IPS DF 4.7 (cell line): ENCODE measurements around the gene FOXP1.

Source experiments
- DNase-seq: peaks from one replicate; pipeline ENCODE4 v3.0.0-alpha.2; 2013; ENCODE audit warnings: low spot score; ENCODE audit errors: extremely low read depth

The FOXP1 gene

GRCh38 chr3:71583566-71584393, at the start of gene FOXP1:
FOXP1 (minus strand) TSS chr3:71583728; CDS start chr3:71198381, 385,347 bp downstream.
- no peak for DNase-seq

DNA sequence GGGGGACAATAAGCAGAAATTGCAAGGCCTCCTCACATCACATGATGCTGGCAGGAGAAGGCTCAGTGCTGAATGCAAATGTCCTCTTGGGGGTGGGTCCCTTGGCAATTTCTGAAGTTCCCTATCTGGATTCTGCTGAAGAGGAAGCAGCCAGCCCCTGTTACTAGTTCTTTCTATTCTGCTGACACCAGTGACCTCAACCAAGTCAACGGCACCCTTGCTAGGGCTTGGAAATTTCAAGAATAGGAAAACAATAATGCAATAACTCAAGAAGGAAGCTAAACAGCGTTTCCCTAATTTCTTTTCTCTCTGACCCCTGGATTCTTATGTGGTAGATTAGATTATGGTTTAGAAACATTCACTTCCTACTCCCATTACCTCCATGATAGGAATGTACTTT, 46.2 kb upstream of the FOXP1 start:
- no peak for DNase-seq

DNA sequence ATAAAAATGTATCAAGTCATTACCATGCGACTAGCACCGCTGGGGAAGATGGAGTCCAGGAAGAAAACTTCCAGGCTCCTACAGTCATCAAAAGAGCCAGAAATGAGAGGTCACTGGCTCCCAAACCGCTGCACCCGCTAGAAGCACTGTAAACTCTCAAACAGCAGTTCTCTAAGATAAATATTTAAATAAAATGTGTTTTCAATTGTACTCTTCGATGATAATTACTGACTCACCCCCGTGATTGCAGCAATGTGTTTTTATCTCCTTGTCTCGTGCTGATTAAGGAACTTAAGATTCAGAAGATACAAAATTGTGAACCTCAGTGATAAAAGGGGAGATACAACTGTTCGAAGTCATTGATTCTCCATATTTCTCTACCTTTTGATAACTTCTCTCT, 45.8 kb upstream of the FOXP1 start:
- no peak for DNase-seq

DNA sequence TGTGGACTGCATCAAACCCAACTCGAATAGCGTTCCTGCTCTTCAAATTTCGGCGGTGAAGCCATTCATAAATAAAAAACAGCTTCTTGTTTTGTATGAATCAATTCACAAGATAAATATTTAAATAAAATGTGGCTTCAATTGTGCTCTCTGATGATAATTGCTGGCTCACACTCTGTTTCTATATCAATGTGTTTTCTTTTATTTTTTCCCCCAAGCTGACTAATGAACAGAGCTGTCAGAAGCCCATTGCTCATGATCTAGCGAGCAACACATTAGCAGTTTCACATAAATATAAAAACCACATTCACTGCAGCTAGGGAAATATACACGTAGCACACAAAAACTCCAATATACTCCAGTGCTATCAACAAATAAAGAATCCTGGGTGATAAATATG, 45.0 kb upstream of the FOXP1 start:
- no peak for DNase-seq

DNA sequence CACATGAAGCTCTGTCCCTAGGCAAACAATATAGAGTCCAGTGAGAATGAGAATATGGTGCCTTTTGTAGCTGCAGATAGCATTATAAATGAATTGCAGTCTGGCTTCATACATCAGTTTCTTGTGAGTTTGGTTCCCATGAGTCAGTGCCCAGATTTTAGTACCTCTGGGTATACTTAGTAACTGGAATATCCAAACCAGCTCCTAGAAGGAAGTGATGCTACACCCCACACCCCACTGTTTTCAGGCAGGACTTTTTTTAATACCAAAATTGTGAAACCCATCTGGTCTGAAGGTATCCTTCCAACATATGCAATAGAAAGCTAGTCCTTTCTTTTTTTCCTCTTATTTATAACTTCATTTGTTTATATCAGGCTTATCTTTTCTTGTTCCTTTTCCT, 42.1 kb upstream of the FOXP1 start:
- DNase-seq: no peak

DNA sequence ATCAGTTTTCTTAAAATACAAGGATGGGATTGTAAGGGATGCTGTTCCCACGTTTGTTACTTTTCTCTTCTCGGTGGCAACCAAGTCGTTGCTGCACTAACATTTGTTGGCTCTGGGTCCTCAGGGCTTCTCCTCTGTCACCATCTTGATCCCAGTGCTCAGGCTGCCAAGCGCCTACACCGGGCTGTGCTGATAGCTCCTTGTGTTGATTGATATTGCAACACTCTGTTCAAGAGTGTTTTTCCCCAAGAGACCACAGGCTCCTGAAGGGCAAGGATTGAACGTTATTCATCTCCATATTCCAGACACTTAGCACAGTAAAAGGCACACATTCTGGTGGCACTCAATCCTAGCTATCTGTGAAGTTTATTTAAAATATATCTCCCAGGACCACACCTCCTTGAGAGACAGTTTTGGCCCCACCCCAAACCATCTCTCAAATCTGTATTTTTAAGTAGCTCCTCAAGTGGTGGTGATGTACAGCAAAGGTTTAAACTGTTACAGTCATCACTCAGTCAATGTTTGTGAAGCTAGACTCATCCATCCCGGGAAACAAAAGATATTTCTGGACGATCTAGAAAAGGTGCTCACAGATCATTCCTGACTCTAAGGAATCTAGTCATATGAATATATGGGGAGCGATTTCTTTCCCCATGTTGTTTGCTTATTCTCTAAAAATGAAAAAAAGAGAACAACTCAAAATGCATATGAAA, 38.5 kb upstream of the FOXP1 start:
- no peak for DNase-seq

DNA sequence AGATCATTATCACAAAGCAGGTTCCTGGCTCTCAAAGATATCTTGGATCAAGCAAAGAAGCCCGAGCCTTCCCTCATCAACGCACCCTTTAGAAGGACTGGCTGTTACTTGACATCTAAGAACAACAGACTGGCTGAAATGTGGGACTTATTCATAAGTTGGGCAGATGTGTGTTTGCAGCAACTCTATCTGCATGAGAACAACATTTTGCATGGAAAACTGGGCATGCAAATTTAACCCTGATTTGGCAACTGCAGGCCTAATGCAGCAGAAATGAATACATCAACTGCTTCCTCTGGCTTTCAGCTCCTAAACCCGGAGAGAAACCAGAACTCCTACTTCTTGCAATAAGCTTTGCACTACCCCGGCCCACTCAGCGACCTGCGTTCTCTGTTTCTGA, 35.0 kb upstream of the FOXP1 start:
- no peak for DNase-seq

- no peak for DNase-seq
Measured at GRCh38 chr3:71616571-71617021, 33.1 kb upstream of the FOXP1 start.

DNA sequence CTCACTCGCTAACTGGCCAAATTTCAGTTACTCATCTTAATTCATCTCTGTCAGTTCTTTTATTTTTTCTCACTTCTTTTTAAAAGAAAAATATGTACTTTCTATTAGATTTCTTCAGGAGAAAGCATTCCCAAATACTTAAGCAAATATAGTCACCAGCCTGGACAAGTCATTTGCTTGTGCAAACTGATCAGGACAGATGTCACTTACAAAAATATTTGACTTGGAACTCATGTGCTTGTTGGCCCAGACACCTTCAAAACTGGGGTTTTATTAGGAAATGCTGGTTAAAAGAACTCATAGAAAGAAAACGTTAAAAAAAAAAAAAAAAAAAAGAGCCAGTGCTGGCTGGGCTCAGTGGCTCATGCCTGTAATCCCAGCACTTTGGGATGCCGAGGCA, 31.3 kb upstream of the FOXP1 start:
- no peak for DNase-seq

GRCh38 chr3:71614426-71614825, 30.9 kb upstream of the FOXP1 start:
- DNase-seq: no peak

DNA sequence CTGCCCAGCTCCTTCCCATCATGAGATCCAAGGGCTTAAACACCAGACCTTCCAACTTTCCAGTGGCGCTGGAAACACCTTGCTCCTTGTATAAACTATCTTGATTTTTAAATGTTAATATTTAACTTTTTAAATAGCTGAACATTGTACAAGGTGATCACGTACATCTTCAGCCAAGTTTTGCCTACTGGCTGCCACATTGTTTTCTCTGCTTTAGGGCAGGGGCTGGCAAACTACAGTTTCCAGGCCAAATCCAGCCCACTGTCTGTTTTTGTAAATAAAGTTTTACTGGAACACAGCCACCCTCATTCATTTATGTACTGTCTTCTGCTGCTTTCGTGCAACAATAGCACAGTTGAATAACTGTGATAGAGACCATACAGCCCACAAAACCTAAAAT, 27.6 kb upstream of the FOXP1 start:
- no peak for DNase-seq

GRCh38 chr3:71607364-71607763, 23.8 kb upstream of the FOXP1 start:
- DNase-seq: no peak

GRCh38 chr3:71606582-71606981, 23.1 kb upstream of the FOXP1 start:
- no peak for DNase-seq

DNA sequence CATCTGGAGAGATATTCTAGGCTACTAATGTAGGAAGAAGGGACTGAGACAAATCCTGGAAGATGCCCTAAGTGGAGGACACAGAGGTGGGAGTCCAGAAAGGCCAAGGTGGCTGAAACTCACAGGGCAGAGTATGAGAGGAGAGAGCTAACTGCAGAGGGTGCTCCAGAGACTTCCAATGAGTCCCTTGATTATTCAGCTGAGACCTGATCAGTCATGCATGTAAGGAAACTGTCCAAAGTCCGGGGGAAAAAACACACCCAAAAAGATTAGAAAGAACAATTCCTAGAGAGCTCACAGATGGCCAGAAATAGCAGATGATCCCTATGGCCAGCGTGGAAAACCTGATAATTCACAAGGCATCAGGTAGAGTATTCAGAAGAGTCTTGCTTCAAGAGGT, 18.7 kb upstream of the FOXP1 start:
- DNase-seq: no peak

DNA sequence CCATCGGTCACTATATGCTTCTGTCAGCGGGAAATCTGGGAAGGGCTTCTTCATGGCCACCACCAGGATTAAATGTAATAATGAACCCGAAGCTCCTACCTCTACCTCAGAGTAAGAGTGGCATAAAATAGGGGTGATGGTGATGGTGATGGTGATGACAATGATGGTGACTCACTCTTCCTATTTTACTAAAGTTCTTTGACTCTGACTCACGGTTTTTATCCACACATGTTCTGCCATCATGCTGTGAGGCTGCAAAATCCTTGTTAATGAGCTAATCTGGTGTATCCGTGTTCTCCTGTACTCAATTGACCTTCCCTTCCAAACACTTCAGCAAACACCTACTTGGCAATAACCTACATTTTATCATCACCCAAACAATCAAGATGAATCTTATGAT, 18.3 kb upstream of the FOXP1 start:
- DNase-seq: no peak

GRCh38 chr3:71600646-71601288, 17.2 kb upstream of the FOXP1 start:
- DNase-seq: no peak

DNA sequence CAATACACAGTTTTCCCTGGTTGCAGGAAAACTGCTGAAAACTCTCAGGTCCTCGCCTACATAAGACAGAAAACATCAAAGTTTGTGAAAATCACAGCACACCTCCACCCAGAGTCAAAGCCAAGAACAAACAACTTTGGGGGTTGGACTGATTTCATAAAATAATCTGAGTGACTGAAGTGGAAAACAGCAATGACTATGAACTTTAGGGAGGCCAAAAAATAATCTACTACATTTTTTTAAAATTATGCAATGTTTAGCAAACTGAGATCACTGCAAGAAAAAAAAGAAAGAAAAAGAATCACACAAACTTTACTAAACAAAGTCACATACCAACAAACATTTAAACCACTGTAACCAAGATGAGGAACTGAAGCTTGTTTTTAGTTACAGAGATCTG, 15.9 kb upstream of the FOXP1 start:
- DNase-seq: no peak

- DNase-seq: no peak
Measured at GRCh38 chr3:71598292-71598691, 14.8 kb upstream of the FOXP1 start.

DNA sequence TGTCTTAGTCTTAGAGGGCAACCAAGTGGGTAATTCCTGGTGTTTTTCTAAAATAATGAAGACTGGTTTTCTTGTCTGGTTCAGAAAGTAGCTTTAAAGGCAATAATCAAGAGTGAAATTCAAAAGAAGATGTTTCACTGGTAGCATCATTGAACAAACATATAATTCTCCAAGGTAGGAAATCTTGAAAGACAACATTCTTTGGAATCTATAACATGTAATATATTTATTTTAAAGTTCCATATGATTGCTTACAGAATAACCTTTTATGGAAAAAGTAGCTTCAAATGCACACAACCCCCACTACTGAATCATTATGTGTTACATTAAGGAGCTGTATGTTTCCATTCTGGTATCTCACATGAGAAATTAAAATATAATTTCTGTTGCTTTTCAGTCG, 13.8 kb upstream of the FOXP1 start:
- DNase-seq: no peak

GRCh38 chr3:71593106-71593505, 9.6 kb upstream of the FOXP1 start:
- no peak for DNase-seq

GRCh38 chr3:71591101-71591500, 7.6 kb upstream of the FOXP1 start:
- DNase-seq: no peak

DNA sequence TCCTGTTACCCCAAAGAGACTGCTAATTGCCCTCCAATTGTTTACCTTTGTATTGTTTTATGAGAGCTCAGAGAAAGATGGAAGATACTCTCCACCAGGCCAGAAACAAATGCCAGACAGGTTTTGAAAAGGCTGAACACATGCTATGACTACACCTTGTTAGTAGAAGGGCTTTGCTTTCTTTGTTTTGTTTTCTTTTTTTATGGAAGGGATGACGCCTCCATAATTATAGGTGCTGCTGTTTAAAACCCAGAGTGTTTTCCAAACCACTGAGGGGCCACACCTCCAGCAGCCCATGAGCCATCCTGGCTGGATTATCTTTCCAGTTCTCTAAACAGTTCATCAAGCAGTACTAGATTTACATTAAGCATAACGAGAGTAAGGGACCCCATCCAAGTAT, 5.6 kb upstream of the FOXP1 start:
- DNase-seq: no peak
